Measurements from ENCODE around the gene WNT5A. TPM values are rescaled to one million over a fixed set of nuclear protein-coding genes. Genes with fewer than 3 reads are reported as not detected.

Gene WNT5A
- total RNA-seq, 2 experiments from 2014 or later: 0.06 TPM; not detected in 1

- H3K9me3 ChIP-seq (ENCODE audit: control insufficient read depth in 1 of 2, insufficient read depth in 1 of 2, low read length in 2 of 2): peaks cover 0 to 4% of the 10 kb centered on the region in 2 experiments
- CTCF ChIA-PET: no interaction called here
- no peak overlapping the region for H3K27ac ChIP-seq (ENCODE audit: low read depth in 1 of 2, low read length in 2 of 2)
- intact Hi-C loops (cut with DNase I, micrococcal nuclease): no loop called here
- H3K27ac Mint-ChIP-seq: no peak overlapping the region
- H3K4me1 Mint-ChIP-seq (ENCODE audit: low read depth): no peaks in the 10 kb centered on the region
- TF ChIP-seq CTCF (IDR thresholded peaks at IDR 0.05): no peak
- H3K36me3 ChIP-seq (ENCODE audit: insufficient read depth, low read length): no peaks in the 10 kb centered on the region
- POLR2A ChIA-PET: no interaction called here
- H3K27me3 ChIP-seq (ENCODE audit: control insufficient read depth in 1 of 2, insufficient read depth in 2 of 2, low read length in 2 of 2): no peaks in the 10 kb centered on the region
- H3K9me3 Mint-ChIP-seq: no peaks in the 10 kb centered on the region
- no peaks in the 10 kb centered on the region for H3K36me3 Mint-ChIP-seq (ENCODE audit: low read depth)
- ATAC-seq (ENCODE audit: poor library complexity): no peak
- no peaks in the 10 kb centered on the region for H3K4me1 ChIP-seq (ENCODE audit: insufficient read depth, low read length)
- no peak overlapping the region for H3K4me3 Mint-ChIP-seq
- no peak for DNase-seq
- H3K27me3 Mint-ChIP-seq: peaks cover 4% of the 10 kb centered on the region
- H3K4me3 ChIP-seq (ENCODE audit: low read length): no peak overlapping the region
Measured at GRCh38 chr3:55440104-55440708, 46.9 kb downstream of the WNT5A start.

- Histone ChIP-seq H3K4me3 (ENCODE audit: low read length) (no peak overlapping the region), H3K9me3 (ENCODE audit: control insufficient read depth in 1 of 2, insufficient read depth in 1 of 2, low read length in 2 of 2) (peaks cover 0 to 3% of the 10 kb centered on the region in 2 experiments), H3K4me1 (ENCODE audit: insufficient read depth, low read length) (no peaks in the 10 kb centered on the region), H3K27me3 (ENCODE audit: control insufficient read depth in 1 of 2, insufficient read depth in 2 of 2, low read length in 2 of 2) (no peaks in the 10 kb centered on the region), H3K36me3 (ENCODE audit: insufficient read depth, low read length) (no peaks in the 10 kb centered on the region), H3K27ac (ENCODE audit: low read depth in 1 of 2, low read length in 2 of 2) (no peak overlapping the region)
- intact Hi-C loops (cut with DNase I, micrococcal nuclease): no loop called here
- DNase-seq (no peak), ATAC-seq (ENCODE audit: poor library complexity) (no peak)
- Mint-ChIP-seq H3K4me1 (ENCODE audit: low read depth) (no peaks in the 10 kb centered on the region), H3K36me3 (ENCODE audit: low read depth) (no peaks in the 10 kb centered on the region), H3K27ac (no peak overlapping the region), H3K9me3 (no peaks in the 10 kb centered on the region), H3K4me3 (no peak overlapping the region), H3K27me3 (peaks cover 4% of the 10 kb centered on the region)
- CTCF ChIA-PET: no interaction called here
- POLR2A ChIA-PET: no interaction called here
- TF ChIP-seq CTCF (IDR thresholded peaks at IDR 0.05): no peak
Measured at GRCh38 chr3:55439657-55440056, 47.4 kb downstream of the WNT5A start.

GRCh38 chr3:55436644-55437043, 50.5 kb downstream of the WNT5A start:
- POLR2A ChIA-PET: no interaction called here
- Mint-ChIP-seq H3K36me3 (ENCODE audit: low read depth) (no peaks in the 10 kb centered on the region), H3K27me3 (peaks cover 4% of the 10 kb centered on the region), H3K27ac (no peak overlapping the region), H3K4me3 (no peak overlapping the region), H3K4me1 (ENCODE audit: low read depth) (no peaks in the 10 kb centered on the region), H3K9me3 (no peaks in the 10 kb centered on the region)
- intact Hi-C loops (cut with DNase I, micrococcal nuclease): no loop called here
- H3K4me3 ChIP-seq (ENCODE audit: low read length): no peak overlapping the region
- H3K27me3 ChIP-seq (ENCODE audit: control insufficient read depth in 1 of 2, insufficient read depth in 2 of 2, low read length in 2 of 2): no peaks in the 10 kb centered on the region
- no peak for DNase-seq
- no peaks in the 10 kb centered on the region for H3K9me3 ChIP-seq (ENCODE audit: control insufficient read depth in 1 of 2, insufficient read depth in 1 of 2, low read length in 2 of 2)
- TF ChIP-seq CTCF (IDR thresholded peaks at IDR 0.05): no peak
- CTCF ChIA-PET: no interaction called here
- H3K4me1 ChIP-seq (ENCODE audit: insufficient read depth, low read length): no peaks in the 10 kb centered on the region
- H3K27ac ChIP-seq (ENCODE audit: low read depth in 1 of 2, low read length in 2 of 2): no peak overlapping the region
- ATAC-seq (ENCODE audit: poor library complexity): no peak
- no peaks in the 10 kb centered on the region for H3K36me3 ChIP-seq (ENCODE audit: insufficient read depth, low read length)

All from CD4-positive, alpha-beta T cell (primary cell).